GM18951 (cell line): Measurements from ENCODE around the gene LRP2BP.
"Not testable (repeated sequence)": the region's sequence is repeated elsewhere in the genome, so short reads cannot be mapped to it uniquely, and the experiment has no call there.

ENCODE experiments used
- POLR2A ChIP-seq: IDR thresholded peaks from 4 replicates; pipeline ENCODE4 v1.6.1; 2011; ENCODE audit warnings: mild to moderate bottlenecking; ENCODE audit not compliant: insufficient read length, insufficient read depth; ENCODE audit errors: extremely low read depth
- in situ Hi-C: fragments of 300-500 bp; cut with MboI; formaldehyde crosslinking; loops from one replicate; pipeline ENCODE4 v1.12.0; 2022; ENCODE audit warnings: low sequenced_read_pairs, mixed read lengths, inconsistent platforms; ENCODE audit not compliant: unreplicated experiment

LRP2BP gene

DNA sequence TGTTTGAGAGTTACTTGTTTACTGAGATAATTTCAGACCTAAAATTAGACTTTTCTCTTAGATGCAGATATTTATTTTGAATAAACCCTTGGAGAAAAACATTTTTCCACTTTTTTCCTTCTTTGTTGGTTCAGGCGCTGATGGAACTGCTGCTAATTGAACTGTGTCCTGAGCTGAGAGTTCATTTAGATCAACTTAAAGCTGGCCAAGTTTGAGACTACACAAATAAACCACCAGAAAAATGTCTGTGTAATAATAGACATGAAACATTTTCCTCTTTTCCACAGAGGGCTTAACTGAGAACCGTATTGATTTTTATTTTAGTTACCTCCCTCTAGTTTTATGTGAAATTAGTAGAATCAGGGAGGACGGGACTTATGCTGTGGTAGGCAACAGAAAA is 32.5 kb downstream of the LRP2BP start:
- in situ Hi-C loops: no loop called here
- TF ChIP-seq POLR2A: no peak

- in situ Hi-C loops: not testable (repeated sequence)
Measured at GRCh38 chr4:185362570-185362969, 33.2 kb downstream of the LRP2BP start.

DNA sequence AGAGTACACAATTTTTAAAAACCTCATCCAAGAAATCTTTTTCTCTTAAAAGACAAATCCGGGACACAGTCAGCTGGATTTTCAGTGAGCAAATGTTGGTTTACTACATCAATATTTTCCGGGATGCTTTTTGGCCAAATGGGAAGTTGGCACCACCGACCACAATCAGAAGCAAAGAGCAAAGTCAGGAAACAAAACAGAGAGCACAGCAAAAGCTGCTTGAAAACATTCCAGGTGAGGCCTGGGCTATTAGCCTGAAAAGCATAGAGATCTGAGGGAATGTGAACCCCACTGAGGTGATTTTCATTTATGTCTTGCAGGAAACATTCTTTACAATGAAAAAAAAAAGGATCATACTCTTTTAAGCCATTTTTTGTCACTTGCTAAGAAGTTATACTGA is 33.9 kb downstream of the LRP2BP start:
- no peak for TF ChIP-seq POLR2A
- in situ Hi-C loops: no loop called here

GRCh38 chr4:185359767-185360446 is 35.8 kb downstream of the LRP2BP start:
- no peak for TF ChIP-seq POLR2A
- in situ Hi-C loops: no loop called here

DNA sequence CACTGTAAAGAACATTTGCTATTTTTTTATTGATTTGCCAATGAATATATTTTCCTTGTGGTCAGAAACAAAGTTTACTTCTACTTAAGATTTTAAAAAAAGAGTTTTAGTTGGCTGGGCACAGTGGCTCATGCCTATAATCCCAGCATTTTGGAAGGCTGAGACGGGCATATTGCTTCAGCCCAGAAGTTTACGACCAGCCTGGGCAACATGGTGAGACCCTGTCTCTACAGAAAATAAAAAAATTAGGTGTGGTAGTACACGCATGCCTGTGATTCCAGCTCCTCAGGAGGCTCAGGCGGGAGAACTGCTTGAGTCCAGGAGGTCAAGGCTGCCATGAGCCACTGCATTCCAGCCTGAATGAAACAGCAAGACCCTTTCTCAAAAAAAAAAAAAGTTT is 36.8 kb downstream of the LRP2BP start:
- TF ChIP-seq POLR2A: no peak
- in situ Hi-C loops: no loop called here

DNA sequence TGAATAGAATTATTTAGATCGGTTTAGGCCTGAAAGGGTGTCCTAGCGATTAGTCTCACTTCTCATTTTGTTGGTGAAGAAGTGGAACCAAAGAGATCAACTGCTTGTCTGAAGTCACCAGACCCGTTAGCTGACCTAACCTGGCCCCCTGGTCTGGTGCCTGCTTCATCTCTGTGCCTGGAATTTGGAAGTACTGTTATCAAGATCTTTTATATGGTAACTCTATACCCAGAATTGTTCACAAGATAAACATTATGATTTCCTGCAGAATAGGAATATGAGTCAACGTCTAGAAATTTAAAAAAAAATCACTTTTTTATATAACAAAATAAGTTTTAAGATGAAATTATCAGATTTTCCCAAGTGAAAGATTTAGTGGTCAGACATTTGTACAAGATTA is 37.2 kb downstream of the LRP2BP start:
- TF ChIP-seq POLR2A: no peak
- in situ Hi-C loops: no loop called here

- in situ Hi-C loops: no loop called here
Measured at GRCh38 chr4:185357733-185358440, 37.8 kb downstream of the LRP2BP start.

DNA sequence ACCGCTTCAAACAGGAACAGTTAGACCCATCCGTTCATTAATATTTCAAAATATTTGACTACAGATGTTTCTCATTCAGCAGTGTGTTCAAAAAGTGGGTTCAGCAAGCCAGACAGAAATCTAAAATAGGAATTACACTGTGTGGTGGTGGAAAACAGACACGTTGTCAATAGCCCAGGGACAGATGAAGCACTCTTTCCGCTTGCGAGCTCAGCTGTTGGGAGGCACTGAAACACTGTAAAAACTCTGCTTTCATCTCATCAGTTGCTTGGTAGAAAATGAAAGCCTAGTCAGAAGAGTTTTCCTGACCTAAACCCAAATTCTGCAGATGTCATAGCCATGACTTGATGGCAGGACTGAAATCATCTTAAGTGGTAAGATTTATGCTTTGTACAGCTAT is 38.5 kb downstream of the LRP2BP start:
- in situ Hi-C loops: no loop called here
- no peak for TF ChIP-seq POLR2A

More at GRCh38 chr4:185357733-185358440, 37.8 kb downstream of the LRP2BP start:
- no peak for TF ChIP-seq POLR2A

DNA sequence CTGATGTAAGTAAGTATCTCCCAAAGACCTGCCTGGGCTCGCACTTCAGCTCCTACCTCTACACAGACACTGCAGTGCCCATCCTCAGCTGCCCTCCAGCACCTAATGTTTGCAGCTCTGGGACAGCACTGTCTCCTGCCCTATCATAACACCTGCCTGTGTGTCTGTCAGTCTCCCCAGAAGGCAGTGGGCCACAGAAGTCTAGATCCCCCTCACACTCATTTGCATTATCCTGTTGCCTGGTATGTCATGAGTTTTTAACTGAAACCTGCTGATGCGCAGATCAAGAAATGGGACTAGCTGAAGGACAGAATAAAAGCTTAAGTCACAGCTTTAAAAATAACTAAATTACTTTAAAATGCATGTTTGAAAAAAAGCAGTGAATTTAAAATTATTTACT is 43.0 kb downstream of the LRP2BP start:
- no peak for TF ChIP-seq POLR2A
- in situ Hi-C loops: no loop called here

DNA sequence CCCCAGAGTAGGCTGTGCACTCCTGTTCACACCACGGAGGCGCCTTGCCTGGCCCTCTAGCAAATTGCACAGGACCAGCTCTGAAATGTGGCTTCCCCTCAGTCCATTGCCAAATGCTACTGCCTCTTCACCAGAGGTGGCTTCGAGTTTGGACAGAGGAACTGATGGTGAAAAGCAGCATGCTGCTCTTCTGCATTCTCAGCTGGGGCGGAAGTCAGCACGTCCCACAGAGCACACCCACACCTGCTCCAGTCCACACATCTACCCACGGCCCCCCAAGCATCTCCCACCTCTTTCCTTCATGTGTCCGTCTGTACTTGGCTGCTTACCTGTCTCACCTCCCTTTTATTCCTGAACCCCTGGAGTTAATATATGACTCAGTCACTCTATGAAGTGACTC is 43.5 kb downstream of the LRP2BP start:
- no peak for TF ChIP-seq POLR2A
- in situ Hi-C loops: no loop called here

GRCh38 chr4:185351691-185352090 is 44.0 kb downstream of the LRP2BP start:
- TF ChIP-seq POLR2A: no peak
- in situ Hi-C loops: no loop called here

DNA sequence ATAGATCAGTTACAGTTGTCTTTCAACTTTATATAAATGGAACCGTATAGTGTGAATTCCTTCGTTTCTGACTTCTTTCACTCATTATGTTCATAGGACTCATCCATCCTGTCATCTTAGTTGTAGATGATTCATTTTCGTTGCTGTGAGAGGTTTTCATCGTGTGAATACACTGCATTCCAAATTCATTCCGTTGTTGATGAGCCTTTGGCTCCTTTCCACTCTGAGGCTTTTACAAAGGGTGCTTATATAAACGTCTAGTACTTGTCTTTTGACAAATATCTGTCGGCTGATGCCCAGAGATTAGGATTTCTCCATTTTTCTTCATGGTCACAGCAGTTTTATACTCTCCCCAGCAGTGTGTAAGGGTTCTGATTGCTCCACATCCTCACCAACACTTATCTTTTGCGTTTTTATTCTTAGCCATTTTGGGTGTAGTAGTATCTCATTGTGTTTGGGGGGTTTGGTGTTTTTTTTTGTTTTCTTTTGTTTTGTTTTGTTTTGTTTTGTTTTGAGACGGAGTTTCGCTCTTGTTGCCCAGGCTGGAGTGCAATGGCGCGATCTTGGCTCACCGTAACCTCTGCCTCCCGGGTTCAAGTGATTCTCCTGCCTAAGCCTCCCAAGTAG is 48.6 kb downstream of the LRP2BP start:
- in situ Hi-C loops: no loop called here
- no peak for TF ChIP-seq POLR2A

- in situ Hi-C loops: no loop called here
- TF ChIP-seq POLR2A: no peak
Measured at GRCh38 chr4:185344743-185345538, 50.8 kb downstream of the LRP2BP start.
